ENCODE results near the gene KCNH6.

DNA sequence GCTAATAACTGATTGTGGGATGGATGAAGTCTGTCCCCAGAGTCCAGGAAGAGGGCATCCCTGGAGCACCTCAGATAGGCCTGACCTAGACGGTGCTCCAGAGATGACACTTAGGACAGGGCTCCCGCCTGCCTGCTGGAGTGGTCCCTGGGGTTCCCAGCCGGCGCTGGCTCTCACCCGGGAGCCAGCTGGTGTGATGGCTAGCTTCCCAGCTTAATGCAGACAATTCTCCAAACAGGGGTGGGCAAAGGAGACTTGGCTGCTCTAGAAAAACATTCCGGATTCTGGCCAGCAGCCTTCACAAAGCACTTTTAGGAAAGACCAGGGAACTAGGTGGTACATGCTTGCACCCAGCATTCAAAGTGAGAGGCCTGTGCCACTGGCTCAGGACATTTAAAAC lies 27.7 kb upstream of the KCNH6 start:
- no peak for TF ChIP-seq POLR2A (IDR thresholded peaks at IDR 0.05)
- TF ChIP-seq, protein P1, sequence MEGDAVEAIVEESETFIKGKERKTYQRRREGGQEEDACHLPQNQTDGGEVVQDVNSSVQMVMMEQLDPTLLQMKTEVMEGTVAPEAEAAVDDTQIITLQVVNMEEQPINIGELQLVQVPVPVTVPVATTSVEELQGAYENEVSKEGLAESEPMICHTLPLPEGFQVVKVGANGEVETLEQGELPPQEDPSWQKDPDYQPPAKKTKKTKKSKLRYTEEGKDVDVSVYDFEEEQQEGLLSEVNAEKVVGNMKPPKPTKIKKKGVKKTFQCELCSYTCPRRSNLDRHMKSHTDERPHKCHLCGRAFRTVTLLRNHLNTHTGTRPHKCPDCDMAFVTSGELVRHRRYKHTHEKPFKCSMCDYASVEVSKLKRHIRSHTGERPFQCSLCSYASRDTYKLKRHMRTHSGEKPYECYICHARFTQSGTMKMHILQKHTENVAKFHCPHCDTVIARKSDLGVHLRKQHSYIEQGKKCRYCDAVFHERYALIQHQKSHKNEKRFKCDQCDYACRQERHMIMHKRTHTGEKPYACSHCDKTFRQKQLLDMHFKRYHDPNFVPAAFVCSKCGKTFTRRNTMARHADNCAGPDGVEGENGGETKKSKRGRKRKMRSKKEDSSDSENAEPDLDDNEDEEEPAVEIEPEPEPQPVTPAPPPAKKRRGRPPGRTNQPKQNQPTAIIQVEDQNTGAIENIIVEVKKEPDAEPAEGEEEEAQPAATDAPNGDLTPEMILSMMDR (IDR thresholded peaks at IDR 0.05), result no peak

Measured in lower leg skin (tissue), 3 donors.